Prostate gland (tissue), 2 donors: ENCODE results near the gene WWOX. TPM values are rescaled to one million over a fixed set of nuclear protein-coding genes. Genes with fewer than 3 reads are reported as not detected.

ENCODE experiments used
- DNase-seq: peaks from one replicate; pipeline ENCODE4 v3.0.0-alpha.2; 2019; ENCODE audit warnings: low spot score
- H3K27ac ChIP-seq, 2 donors: fragments of 200-600 bp; sonication (generic); 2 replicates each; pipeline ENCODE4 v1.5.1; 2017 to 2019
- H3K27me3 ChIP-seq: fragments of 200-600 bp; sonication (generic); replicated peaks from 2 replicates; pipeline ENCODE4 v1.5.1; 2019; ENCODE audit not compliant: insufficient read depth
- H3K36me3 ChIP-seq, 2 donors: fragments of 200-600 bp; sonication (generic); 1 replicate in 1 of 2; 2 replicates in 1 of 2; pipeline versions ENCODE4 v1.5.1 to v1.8.1; 2017 to 2019
- H3K4me1 ChIP-seq: fragments of 200-600 bp; sonication (generic); replicated peaks from 2 replicates; pipeline ENCODE4 v1.5.1; 2019
- H3K4me3 ChIP-seq, 2 donors: fragments of 200-600 bp; sonication (generic); 2 replicates each; pipeline ENCODE4 v1.5.1; 2017 to 2019
- H3K9me3 ChIP-seq: fragments of 200-600 bp; sonication (generic); 2 replicates; pipeline ENCODE4 v1.5.1; 2017
- POLR2A ChIP-seq: fragments of 450-650 bp; IDR thresholded peaks from one replicate; pipeline ENCODE4 v1.6.1; 2016; ENCODE audit warnings: antibody characterized with exemption, mild to moderate bottlenecking
- POLR2AphosphoS5 ChIP-seq: sonication (generic); formaldehyde crosslinking; IDR thresholded peaks from one replicate; pipeline ENCODE4 v1.6.1; 2017; ENCODE audit warnings: antibody characterized with exemption
- WGBS: methylation state at CpG from one replicate; pipeline ENCODE4 v1.1.5; 2018; 5-methylcytosine and 5-hydroxymethylcytosine counted together
- intact Hi-C: fragments of 100-400 bp; cut with DNase I; formaldehyde crosslinking; loops from one replicate; pipeline ENCODE4 v1.14.2; 2022
- total RNA-seq, 2 donors: library from RNA; depleted of rRNA; stranded (reverse); fragments of >200 nt; gene quantifications; one replicate each; pipeline ENCODE4 v1.1.0, GENCODE V29; 2016
- TF ChIP-seq, protein P1 (sequence below), 4 experiments: fragments of 200-600 bp in 2 of 4; fragments of 450-650 bp in 2 of 4; sonication (generic) in 2 of 4; IDR thresholded peaks; 1 replicate in 3 of 4; 2 replicates in 1 of 4; pipeline ENCODE4 v1.5.1; 2016 to 2019; ENCODE audit warnings: antibody characterized with exemption in 4 of 4, mild to moderate bottlenecking in 2 of 4, moderate library complexity in 2 of 4

The WWOX gene
- total RNA-seq, 2 donors from 2014 or later = 93.2 to 99.4 TPM

DNA sequence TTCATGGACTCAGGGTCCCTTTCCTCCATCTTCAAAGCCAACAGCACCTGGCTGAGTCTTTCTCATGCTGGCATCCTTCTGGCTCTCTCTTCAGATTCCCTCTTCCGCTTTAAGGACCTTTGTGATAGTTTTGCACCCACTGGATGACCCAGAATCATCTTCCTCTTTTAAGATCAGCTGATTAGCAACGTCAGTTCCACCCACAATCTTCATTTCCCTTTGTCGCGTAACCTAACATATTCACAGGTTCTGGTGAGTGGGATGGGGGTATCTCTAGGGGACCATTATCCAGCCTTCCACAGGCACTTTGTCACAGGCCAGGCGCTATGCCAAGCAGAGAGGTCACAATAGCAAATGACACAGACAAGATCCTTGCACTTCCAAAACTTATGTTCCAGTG lies 907.3 kb downstream of the WWOX start:
- Histone ChIP-seq H3K4me1 (no peaks in the 10 kb centered on the region), H3K27me3 (no peaks in the 10 kb centered on the region), H3K4me3 (no peak overlapping the region), H3K9me3 (no peaks in the 10 kb centered on the region), H3K27ac (no peak overlapping the region), H3K36me3 (no peaks in the 10 kb centered on the region)
- intact Hi-C loops = no loop called here
- TF ChIP-seq POLR2A = no peak
- TF ChIP-seq, protein P1, sequence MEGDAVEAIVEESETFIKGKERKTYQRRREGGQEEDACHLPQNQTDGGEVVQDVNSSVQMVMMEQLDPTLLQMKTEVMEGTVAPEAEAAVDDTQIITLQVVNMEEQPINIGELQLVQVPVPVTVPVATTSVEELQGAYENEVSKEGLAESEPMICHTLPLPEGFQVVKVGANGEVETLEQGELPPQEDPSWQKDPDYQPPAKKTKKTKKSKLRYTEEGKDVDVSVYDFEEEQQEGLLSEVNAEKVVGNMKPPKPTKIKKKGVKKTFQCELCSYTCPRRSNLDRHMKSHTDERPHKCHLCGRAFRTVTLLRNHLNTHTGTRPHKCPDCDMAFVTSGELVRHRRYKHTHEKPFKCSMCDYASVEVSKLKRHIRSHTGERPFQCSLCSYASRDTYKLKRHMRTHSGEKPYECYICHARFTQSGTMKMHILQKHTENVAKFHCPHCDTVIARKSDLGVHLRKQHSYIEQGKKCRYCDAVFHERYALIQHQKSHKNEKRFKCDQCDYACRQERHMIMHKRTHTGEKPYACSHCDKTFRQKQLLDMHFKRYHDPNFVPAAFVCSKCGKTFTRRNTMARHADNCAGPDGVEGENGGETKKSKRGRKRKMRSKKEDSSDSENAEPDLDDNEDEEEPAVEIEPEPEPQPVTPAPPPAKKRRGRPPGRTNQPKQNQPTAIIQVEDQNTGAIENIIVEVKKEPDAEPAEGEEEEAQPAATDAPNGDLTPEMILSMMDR (IDR thresholded peaks at IDR 0.05) = no peak
- TF ChIP-seq POLR2AphosphoS5 = no peak
- no peak for DNase-seq
- whole genome bisulfite sequencing = 60% methylated on average over 5 of the region's 5 CpGs

DNA sequence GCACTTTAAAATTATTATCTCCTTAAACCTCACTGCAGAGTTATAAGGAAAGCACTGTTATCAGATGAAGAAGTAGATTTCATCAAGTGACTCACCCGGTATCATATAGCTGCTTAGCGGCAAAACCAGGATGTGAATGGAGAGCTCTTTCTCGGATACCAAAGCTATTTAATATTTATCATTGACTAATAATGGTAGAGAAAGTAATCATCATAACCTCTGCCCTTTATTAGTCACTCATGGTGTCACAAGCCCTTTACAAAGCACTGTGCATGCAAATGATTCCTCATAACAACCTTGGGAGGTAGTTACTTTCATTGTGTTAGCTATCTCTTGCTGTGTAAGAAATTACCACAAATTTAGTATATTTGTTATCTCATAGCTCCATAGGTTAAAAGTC lies 908.2 kb downstream of the WWOX start:
- intact Hi-C loops = no loop called here
- 67% methylated on average over 3 of the region's 3 CpGs for WGBS
- Histone ChIP-seq H3K4me1 (no peaks in the 10 kb centered on the region), H3K27me3 (no peaks in the 10 kb centered on the region), H3K9me3 (no peaks in the 10 kb centered on the region), H3K27ac (no peak overlapping the region), H3K4me3 (no peak overlapping the region), H3K36me3 (no peaks in the 10 kb centered on the region)
- TF ChIP-seq POLR2A (no peak), POLR2AphosphoS5 (no peak)
- TF ChIP-seq, protein P1 (IDR thresholded peaks at IDR 0.05) = no peak
- no peak for DNase-seq

DNA sequence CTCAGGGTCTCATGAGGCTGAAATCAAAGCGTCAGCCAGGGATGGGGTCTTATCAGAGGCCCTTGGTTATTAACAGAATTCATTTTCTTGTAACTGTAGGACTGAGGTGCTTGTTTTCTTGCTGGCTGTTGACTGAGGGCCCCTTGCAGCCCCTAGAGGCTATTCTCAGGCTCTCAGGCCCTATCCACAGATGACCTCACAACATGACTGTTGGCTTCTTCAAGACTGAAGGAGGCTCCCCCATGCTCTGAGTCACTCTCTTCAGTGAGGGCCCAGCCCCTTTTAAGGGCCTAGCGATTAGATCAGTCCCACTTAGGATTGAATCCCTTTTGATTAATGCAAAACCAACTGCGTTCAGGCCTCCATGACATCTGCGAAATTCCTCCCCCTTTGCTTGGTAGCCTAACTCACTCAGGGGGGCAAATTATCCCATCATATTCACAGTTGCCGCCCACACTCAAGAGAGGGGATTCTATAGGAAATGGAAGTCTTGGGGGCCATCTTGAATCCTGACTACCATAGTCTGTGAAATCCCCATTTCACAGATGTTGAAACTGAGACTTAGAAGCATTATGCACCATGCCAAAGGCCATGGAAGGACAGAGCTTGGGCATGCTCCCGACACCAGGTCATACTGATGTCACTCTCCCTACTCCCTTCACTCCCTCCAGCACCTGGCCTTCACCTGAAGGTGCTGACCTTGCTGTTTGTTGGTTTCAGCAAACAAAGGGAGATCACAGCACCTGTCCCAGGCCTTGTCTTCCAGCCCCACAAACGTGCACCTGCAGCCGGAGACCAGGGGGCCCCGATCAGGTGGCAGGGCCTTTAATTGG lies 908.8 kb downstream of the WWOX start:
- intact Hi-C loops = no loop called here
- WGBS = 81% methylated on average over 9 of the region's 9 CpGs
- no peaks in the 10 kb centered on the region for H3K9me3 ChIP-seq

DNA sequence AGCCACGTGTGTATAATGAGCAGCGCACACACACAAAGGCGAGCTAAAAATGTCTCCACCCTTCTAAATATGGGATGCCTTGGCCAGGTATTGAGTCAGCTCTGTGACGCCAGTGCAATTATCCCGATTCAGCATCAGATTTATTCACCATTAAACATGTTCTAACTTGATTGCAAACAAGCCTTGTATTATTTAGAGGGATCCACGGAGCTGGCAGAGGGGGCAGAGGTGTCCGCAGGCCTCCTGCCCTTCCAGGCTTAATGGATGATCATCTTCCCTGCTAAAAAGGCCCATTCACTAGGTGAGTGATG lies 909.4 kb downstream of the WWOX start:
- Histone ChIP-seq H3K27me3 (no peaks in the 10 kb centered on the region), H3K4me3 (no peak overlapping the region), H3K27ac (no peak overlapping the region), H3K4me1 (no peaks in the 10 kb centered on the region), H3K36me3 (no peaks in the 10 kb centered on the region), H3K9me3 (no peaks in the 10 kb centered on the region)
- WGBS = 65% methylated on average over 7 of the region's 7 CpGs
- DNase-seq = no peak
- TF ChIP-seq POLR2A (no peak), POLR2AphosphoS5 (no peak)
- intact Hi-C loops = no loop called here

More for the DNA sequence above, 908.8 kb downstream of the WWOX start:
- H3K27me3 ChIP-seq = no peaks in the 10 kb centered on the region
- H3K4me3 ChIP-seq = no peak overlapping the region
- TF ChIP-seq POLR2AphosphoS5 (no peak), POLR2A (no peak)
- TF ChIP-seq, protein P1 (IDR thresholded peaks at IDR 0.05) = no peak
- no peak for DNase-seq
- H3K36me3 ChIP-seq = no peaks in the 10 kb centered on the region
- H3K27ac ChIP-seq = no peak overlapping the region
- H3K4me1 ChIP-seq = no peaks in the 10 kb centered on the region

DNA sequence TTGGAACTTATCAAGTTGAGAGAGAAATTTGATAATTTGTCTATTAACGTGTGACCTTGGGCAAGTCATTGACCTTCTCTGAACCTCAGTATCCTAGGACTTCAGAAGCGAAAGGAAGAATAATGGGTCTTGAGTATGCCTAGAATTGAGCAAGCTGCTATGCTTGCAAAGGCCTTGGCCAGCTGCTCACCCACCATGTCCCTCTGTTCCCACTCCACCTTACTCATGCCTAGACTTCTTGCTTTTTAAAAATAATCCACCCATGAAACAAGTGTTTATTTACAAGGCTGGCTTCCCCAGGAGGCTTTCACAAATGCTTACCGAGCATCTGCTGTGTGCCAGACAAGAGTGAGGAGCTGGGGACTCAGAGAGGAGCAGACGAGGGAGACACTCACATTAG lies 910.4 kb downstream of the WWOX start:
- Histone ChIP-seq H3K4me1 (no peaks in the 10 kb centered on the region), H3K36me3 (no peaks in the 10 kb centered on the region), H3K4me3 (no peak overlapping the region), H3K9me3 (no peaks in the 10 kb centered on the region), H3K27ac (no peak overlapping the region), H3K27me3 (no peaks in the 10 kb centered on the region)
- TF ChIP-seq, protein P1 (IDR thresholded peaks at IDR 0.05) = no peak
- TF ChIP-seq POLR2AphosphoS5 (no peak), POLR2A (no peak)
- WGBS = 88% methylated on average over 4 of the region's 4 CpGs
- no peak for DNase-seq
- intact Hi-C loops = no loop called here
